Astrocyte of the cerebellum (primary cell): ENCODE results near the gene NANP.

ENCODE experiments used
- DNase-seq: peaks from one replicate; pipeline ENCODE4 v3.0.0-alpha.2; 2011; ENCODE audit warnings: low read depth
- H3K4me3 ChIP-seq: 2 replicates; pipeline ENCODE4 v1.5.1; 2011; ENCODE audit warnings: mild to moderate bottlenecking, low read depth, low read length, moderate library complexity
- CTCF ChIP-seq: IDR thresholded peaks from 2 replicates; pipeline ENCODE4 v1.5.1; 2012; ENCODE audit warnings: low read length, low read depth, moderate library complexity, mild to moderate bottlenecking; ENCODE audit errors: missing control alignments
- in situ Hi-C: cut with HindIII; loops from 2 replicates; pipeline ENCODE4 v1.10.0; 2017; ENCODE audit warnings: low sequenced_read_pairs

The NANP gene

GRCh38 chr20:25580711-25581110, 43.1 kb downstream of the NANP start:
- DNase-seq: peak; percentile 55
- H3K4me3 ChIP-seq: no peak overlapping the region
- no peak for TF ChIP-seq CTCF
- in situ Hi-C loops: no loop called here

GRCh38 chr20:25579081-25579770, 44.6 kb downstream of the NANP start:
- no peak for DNase-seq
- no peak for TF ChIP-seq CTCF
- in situ Hi-C loops: no loop called here

GRCh38 chr20:25576783-25577530, 46.9 kb downstream of the NANP start:
- in situ Hi-C loops: no loop called here
- no peak for TF ChIP-seq CTCF

More at GRCh38 chr20:25579081-25579770, 44.6 kb downstream of the NANP start:
- no peak overlapping the region for H3K4me3 ChIP-seq

GRCh38 chr20:25574411-25574810, 49.4 kb downstream of the NANP start:
- peak; percentile 48 for TF ChIP-seq CTCF
- H3K4me3 ChIP-seq: no peak overlapping the region
- in situ Hi-C loops: no loop called here
- DNase-seq: no peak

More at GRCh38 chr20:25576783-25577530, 46.9 kb downstream of the NANP start:
- no peak overlapping the region for H3K4me3 ChIP-seq
- DNase-seq: no peak

- DNase-seq: peak; percentile 76
- no peak for TF ChIP-seq CTCF
These were observed 50.2 kb downstream of the NANP start for GRCh38 chr20:25573288-25574251.

GRCh38 chr20:25571817-25572216, 52.0 kb downstream of the NANP start:
- no peak overlapping the region for H3K4me3 ChIP-seq
- DNase-seq: no peak
- in situ Hi-C loops: no loop called here
- TF ChIP-seq CTCF: no peak

More at GRCh38 chr20:25573288-25574251, 50.2 kb downstream of the NANP start:
- no peak overlapping the region for H3K4me3 ChIP-seq
- in situ Hi-C loops: no loop called here
